Measurements from ENCODE around the gene FOXD4L1. TPM values are rescaled to one million over a fixed set of nuclear protein-coding genes. Genes with fewer than 3 reads are reported as not detected.
"Not testable (repeated sequence)": the region's sequence is repeated elsewhere in the genome, so short reads cannot be mapped to it uniquely, and the experiment has no call there.

FOXD4L1 gene
- total RNA-seq, 1 experiment from 2014 or later: 1.0 TPM

GRCh38 chr2:113542529-113542928 is 44.1 kb downstream of the FOXD4L1 start:
- H3K4me1 ChIP-seq; H3K9me3 ChIP-seq (replicated peaks); H3K27ac ChIP-seq; H3K27me3 ChIP-seq; H3K36me3 ChIP-seq: not testable (repeated sequence)
- peak in 1 of 2 experiments; percentile 1 for DNase-seq
- peak overlapping the region; percentile 96 for H3K4me3 ChIP-seq

Other genes with a start within 250 kb of the FOXD4L1 start
- 0.99 and 1.3 TPM in 2 replicates for gene PAX8, start 219.7 kb upstream of the FOXD4L1 start, total RNA-seq (2014; rRNA removed; shearing (Covaris generic))
- 71.6 and 83.1 TPM in 2 replicates for gene ZNG1B, start 61.0 kb upstream of the FOXD4L1 start, total RNA-seq (2014; rRNA removed; shearing (Covaris generic))
- gene RABL2A, start 128.6 kb downstream of the FOXD4L1 start, total RNA-seq (2014; rRNA removed; shearing (Covaris generic)): 5.2 and 7.5 TPM in 2 replicates

Measured in SJCRH30 (cell line).